HG02759 (cell line): Measurements from ENCODE around the gene RFX7.

ENCODE experiments used
- ATAC-seq: cut with Tn5 transposase; IDR thresholded peaks from one replicate; pipeline ENCODE4 v1.9.1; 2021; ENCODE audit warnings: mild to moderate bottlenecking, moderate library complexity; ENCODE audit not compliant: unreplicated experiment

The RFX7 gene

GRCh38 chr15:56148064-56148463, 95.6 kb downstream of the RFX7 start:
- no peak for ATAC-seq

GRCh38 chr15:56146756-56147155, 96.9 kb downstream of the RFX7 start:
- ATAC-seq, result no peak

- ATAC-seq, result no peak
Measured at GRCh38 chr15:56128081-56128480, 115.6 kb downstream of the RFX7 start.

GRCh38 chr15:56126409-56126808, 117.3 kb downstream of the RFX7 start:
- ATAC-seq, result no peak

- no peak for ATAC-seq
Measured at GRCh38 chr15:56124391-56124790, 119.3 kb downstream of the RFX7 start.

- no peak for ATAC-seq
Measured at GRCh38 chr15:56105855-56106254, 137.8 kb downstream of the RFX7 start.

- ATAC-seq, result no peak
Measured at GRCh38 chr15:56102441-56102840, 141.2 kb downstream of the RFX7 start.

GRCh38 chr15:56099311-56099710, 144.4 kb downstream of the RFX7 start:
- ATAC-seq, result no peak

GRCh38 chr15:56098195-56098863, 145.3 kb downstream of the RFX7 start:
- ATAC-seq, result no peak

GRCh38 chr15:56095406-56095805, 148.3 kb downstream of the RFX7 start:
- no peak for ATAC-seq

- ATAC-seq, result no peak
Measured at GRCh38 chr15:56094171-56094570, 149.5 kb downstream of the RFX7 start.

- no peak for ATAC-seq
Measured at GRCh38 chr15:56088389-56088788, 155.3 kb downstream of the RFX7 start.

GRCh38 chr15:56086566-56086965, 157.1 kb downstream of the RFX7 start:
- ATAC-seq, result no peak

GRCh38 chr15:56082263-56082761, 161.4 kb downstream of the RFX7 start:
- no peak for ATAC-seq

- no peak for ATAC-seq
Measured at GRCh38 chr15:56077081-56077480, 166.6 kb downstream of the RFX7 start.

GRCh38 chr15:56076640-56077039, 167.0 kb downstream of the RFX7 start:
- ATAC-seq, result no peak

- no peak for ATAC-seq
Measured at GRCh38 chr15:56074481-56075265, 169.0 kb downstream of the RFX7 start.

- ATAC-seq, result no peak
Measured at GRCh38 chr15:56064152-56064551, 179.5 kb downstream of the RFX7 start.

GRCh38 chr15:56059716-56060115, 184.0 kb downstream of the RFX7 start:
- ATAC-seq, result no peak

- ATAC-seq, result no peak
Measured at GRCh38 chr15:56058986-56059385, 184.7 kb downstream of the RFX7 start.

GRCh38 chr15:56056626-56057025, 187.1 kb downstream of the RFX7 start:
- ATAC-seq, result no peak

- no peak for ATAC-seq
Measured at GRCh38 chr15:56053046-56053400, 190.7 kb downstream of the RFX7 start.
